ENCODE results near the gene FETUB.

- TF ChIP-seq POLR2A (IDR thresholded peaks at IDR 0.05; ENCODE audit: low read depth, low read length) (no peak), TAF1 (IDR thresholded peaks at IDR 0.05; ENCODE audit: borderline replicate concordance, low read depth, low read length) (no peak)
These were observed 5.9 kb downstream of the FETUB start for GRCh38 chr3:186646106-186646505.
